HFFc6 (cell line): ENCODE measurements around the gene TMEM50B. TPM values are rescaled to one million over a fixed set of nuclear protein-coding genes. Genes with fewer than 3 reads are reported as not detected.
A peak's percentile ranks its signal among the peaks of the same experiment; 100 is the strongest.

Source experiments
- DNase-seq: peaks from one replicate; pipeline ENCODE4 v3.0.0-alpha.2; 2018
- H3K27ac Mint-ChIP-seq: 2 replicates; pipeline ENCODE4 v1.8.0; 2020; ENCODE audit warnings: mild to moderate bottlenecking, mixed read lengths
- H3K27me3 Mint-ChIP-seq: 2 replicates; pipeline ENCODE4 v1.8.0; 2021; ENCODE audit warnings: mild to moderate bottlenecking, moderate library complexity, mixed read lengths; ENCODE audit not compliant: insufficient read depth
- H3K36me3 Mint-ChIP-seq: 2 replicates; pipeline ENCODE4 v1.8.0; 2021; ENCODE audit warnings: low read depth, mixed read lengths
- H3K4me1 Mint-ChIP-seq: 2 replicates; pipeline ENCODE4 v1.8.0; 2020; ENCODE audit warnings: low read depth, mixed read lengths
- H3K4me3 Mint-ChIP-seq: 2 replicates; pipeline ENCODE4 v1.8.0; 2020; ENCODE audit warnings: mild to moderate bottlenecking, moderate library complexity, mixed read lengths
- H3K9me3 Mint-ChIP-seq: 2 replicates; pipeline ENCODE4 v1.8.0; 2020; ENCODE audit warnings: mild to moderate bottlenecking, mixed read lengths
- total RNA-seq, 6 experiments: library from RNA; stranded (reverse); fragmentation: NEBNext Ultra II Directional; extraction: Animal tissue kit (Norgen Biotek cat#: 25700); gene quantifications; 2 replicates in 1 of 6; 3 replicates in 5 of 6; pipeline ENCODE4 v1.2.3, GENCODE V29; 2021
- TF ChIP-seq, protein P1 (sequence below): fragments of 200-600 bp; sonication (generic); IDR thresholded peaks from 2 replicates; pipeline ENCODE4 v1.5.0; 2021; ENCODE audit warnings: antibody characterized with exemption, mild to moderate bottlenecking

TMEM50B gene
- total RNA-seq, 6 experiments from 2014 or later, result 22.9 to 30.3 (median 24.5) TPM

DNA sequence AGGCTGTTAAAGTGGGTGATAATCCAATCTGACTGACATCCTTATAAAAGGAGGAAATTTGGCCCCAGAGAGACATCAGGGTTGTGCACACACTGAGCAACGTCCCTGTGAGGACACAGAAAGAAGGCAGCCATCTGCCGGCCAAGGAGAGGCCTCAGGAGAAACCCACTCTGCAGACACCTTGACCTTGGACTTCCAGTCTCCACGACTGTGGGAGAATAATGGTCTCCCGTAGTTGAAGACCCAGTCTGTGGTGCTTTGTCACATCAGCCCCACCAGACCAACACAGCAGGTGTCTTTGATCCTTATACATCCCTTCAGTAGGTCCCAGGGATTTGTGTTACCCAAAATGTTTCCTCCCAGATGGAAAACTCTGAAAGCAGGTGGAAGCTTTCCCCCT, 16.0 kb upstream of the TMEM50B start:
- TF ChIP-seq, protein P1, sequence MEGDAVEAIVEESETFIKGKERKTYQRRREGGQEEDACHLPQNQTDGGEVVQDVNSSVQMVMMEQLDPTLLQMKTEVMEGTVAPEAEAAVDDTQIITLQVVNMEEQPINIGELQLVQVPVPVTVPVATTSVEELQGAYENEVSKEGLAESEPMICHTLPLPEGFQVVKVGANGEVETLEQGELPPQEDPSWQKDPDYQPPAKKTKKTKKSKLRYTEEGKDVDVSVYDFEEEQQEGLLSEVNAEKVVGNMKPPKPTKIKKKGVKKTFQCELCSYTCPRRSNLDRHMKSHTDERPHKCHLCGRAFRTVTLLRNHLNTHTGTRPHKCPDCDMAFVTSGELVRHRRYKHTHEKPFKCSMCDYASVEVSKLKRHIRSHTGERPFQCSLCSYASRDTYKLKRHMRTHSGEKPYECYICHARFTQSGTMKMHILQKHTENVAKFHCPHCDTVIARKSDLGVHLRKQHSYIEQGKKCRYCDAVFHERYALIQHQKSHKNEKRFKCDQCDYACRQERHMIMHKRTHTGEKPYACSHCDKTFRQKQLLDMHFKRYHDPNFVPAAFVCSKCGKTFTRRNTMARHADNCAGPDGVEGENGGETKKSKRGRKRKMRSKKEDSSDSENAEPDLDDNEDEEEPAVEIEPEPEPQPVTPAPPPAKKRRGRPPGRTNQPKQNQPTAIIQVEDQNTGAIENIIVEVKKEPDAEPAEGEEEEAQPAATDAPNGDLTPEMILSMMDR, result no peak
- peaks cover 12% of the 10 kb centered on the region for H3K4me1 Mint-ChIP-seq
- no peaks in the 10 kb centered on the region for H3K36me3 Mint-ChIP-seq
- no peaks in the 10 kb centered on the region for H3K9me3 Mint-ChIP-seq
- peaks cover 3% of the 10 kb centered on the region for H3K27me3 Mint-ChIP-seq
- no peak overlapping the region for H3K4me3 Mint-ChIP-seq
- no peak for DNase-seq
- no peak overlapping the region for H3K27ac Mint-ChIP-seq

DNA sequence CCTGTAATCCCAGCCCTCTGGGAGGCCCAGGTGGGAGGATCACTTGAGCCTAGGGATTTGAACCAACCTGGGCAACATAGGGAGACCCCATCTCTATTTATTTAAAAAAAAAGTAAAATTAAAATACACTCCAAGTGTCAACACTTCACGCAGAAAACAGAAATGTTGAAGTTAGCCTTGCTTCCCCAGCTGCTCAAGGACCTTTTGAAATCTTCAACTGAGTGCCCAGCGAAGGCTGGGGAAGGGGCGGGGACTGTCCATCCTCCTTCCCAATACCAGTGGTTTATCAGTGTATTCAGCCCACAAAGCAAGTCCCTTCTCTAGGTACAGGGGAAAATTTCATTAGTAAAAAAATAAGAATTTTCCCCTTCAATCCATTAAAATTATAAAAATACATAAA, 14.0 kb upstream of the TMEM50B start:
- no peaks in the 10 kb centered on the region for H3K36me3 Mint-ChIP-seq
- H3K4me3 Mint-ChIP-seq, result no peak overlapping the region
- peaks cover 3% of the 10 kb centered on the region; the same call in 1 of the 2 replicates for H3K27me3 Mint-ChIP-seq
- peaks cover 14% of the 10 kb centered on the region for H3K4me1 Mint-ChIP-seq
- no peak overlapping the region for H3K27ac Mint-ChIP-seq
- H3K9me3 Mint-ChIP-seq, result no peaks in the 10 kb centered on the region
- TF ChIP-seq, protein P1, result no peak
- DNase-seq, result no peak

DNA sequence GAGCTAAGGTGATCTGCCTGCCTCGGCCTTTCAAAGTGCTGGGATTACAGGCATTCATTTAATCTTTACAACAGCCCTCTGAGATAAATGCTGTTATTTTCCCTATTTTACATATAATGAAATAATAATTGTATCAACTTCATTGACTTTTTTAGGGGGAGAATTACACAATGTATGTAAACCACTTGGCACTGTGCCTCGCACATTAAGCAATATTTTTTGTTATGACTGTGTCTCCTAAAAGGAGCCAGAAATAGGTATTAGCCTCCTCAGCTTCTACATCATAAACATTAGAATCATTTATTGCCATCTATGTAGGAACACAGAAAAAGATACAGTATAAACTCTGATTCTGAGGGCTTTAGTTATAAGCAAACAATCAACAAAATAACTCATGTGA, 12.8 kb upstream of the TMEM50B start:
- no peaks in the 10 kb centered on the region for H3K9me3 Mint-ChIP-seq
- H3K27me3 Mint-ChIP-seq, result peaks cover 3% of the 10 kb centered on the region; the same call in 1 of the 2 replicates
- H3K4me3 Mint-ChIP-seq, result peak overlapping the region; percentile 37; the same call in 1 of the 2 replicates
- no peak for DNase-seq
- H3K4me1 Mint-ChIP-seq, result peaks cover 14% of the 10 kb centered on the region
- H3K27ac Mint-ChIP-seq, result no peak overlapping the region
- no peaks in the 10 kb centered on the region for H3K36me3 Mint-ChIP-seq
- TF ChIP-seq, protein P1, result no peak

DNA sequence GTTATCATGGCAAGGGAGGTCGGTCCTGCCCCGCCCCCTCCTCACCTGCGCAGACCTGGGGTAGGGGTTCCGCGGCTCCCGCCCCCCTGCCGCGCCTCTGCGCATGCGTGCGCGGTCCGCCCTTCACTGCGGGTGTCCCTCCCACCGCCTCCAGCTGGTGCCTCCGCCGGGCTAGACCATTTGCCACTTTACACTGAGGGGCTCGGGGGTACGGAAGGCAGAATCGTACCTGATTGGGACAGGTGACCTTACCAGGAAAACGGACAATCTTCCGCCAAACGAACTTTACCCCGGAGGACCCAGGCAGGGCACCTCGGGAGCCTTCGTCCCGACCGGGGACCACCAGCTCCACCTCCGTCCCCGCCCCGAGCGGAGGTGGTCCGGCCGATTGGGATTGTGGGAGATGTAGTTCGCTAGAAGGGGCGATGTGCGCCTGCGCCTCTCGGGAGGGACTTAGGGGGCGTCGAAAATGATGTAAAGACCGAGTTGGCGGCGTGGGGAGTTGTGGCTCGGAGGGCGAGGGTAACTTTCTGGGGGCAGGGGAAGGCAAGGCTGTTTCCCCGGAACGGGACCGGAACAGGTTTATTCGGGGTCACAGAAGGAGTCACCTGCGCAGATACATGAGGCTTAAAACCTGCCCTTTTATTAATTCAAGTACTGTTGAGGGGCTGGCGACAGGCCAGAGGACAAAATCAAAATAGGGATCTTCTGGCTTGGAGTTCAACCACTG, 11.8 kb upstream of the TMEM50B start, which contains the start of gene DNAJC28:
DNAJC28 (minus strand) TSS at position 344 of the 730 bp plus-strand sequence. CDS start 2,323 bp downstream, outside the sequence.
- TF ChIP-seq, protein P1, result no peak
- Mint-ChIP-seq H3K27ac (peak within 1 kb of the TSS; percentile 70), H3K27me3 (peaks cover 3% of the 10 kb centered on the region; the same call in 1 of the 2 replicates), H3K36me3 (no peaks in the 10 kb centered on the region), H3K4me3 (peak within 1 kb of the TSS; percentile 92), H3K9me3 (no peaks in the 10 kb centered on the region), H3K4me1 (peaks cover 14% of the 10 kb centered on the region)
- DNase-seq, result peak; percentile 84

DNA sequence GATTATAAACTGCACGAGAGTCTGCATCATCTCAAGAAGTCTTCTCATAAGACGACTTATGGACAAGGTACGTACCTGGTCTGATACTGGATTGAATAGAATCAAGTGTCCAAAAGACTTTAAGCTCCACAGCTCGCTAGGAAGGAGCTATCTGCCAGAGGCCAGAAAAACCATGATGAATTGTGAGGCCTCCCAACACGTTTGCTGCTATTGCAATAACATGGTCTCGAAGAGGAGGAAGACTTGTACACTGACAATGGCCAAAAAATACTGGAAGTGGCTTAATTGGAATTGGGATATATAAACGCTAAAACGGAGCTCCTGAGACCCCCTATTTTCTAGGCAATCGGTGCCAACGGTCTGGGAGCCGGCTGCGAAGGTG, 11.2 kb upstream of the TMEM50B start:
- Mint-ChIP-seq H3K9me3 (no peaks in the 10 kb centered on the region), H3K27ac (peak overlapping the region; percentile 61; the same call in 1 of the 2 replicates), H3K4me1 (peaks cover 14% of the 10 kb centered on the region), H3K4me3 (peak overlapping the region; percentile 92), H3K27me3 (peaks cover 3% of the 10 kb centered on the region; the same call in 1 of the 2 replicates), H3K36me3 (no peaks in the 10 kb centered on the region)
- TF ChIP-seq, protein P1, result no peak
- no peak for DNase-seq
